ENCODE results near the gene BET1L.
"Not testable (repeated sequence)": the region's sequence is repeated elsewhere in the genome, so short reads cannot be mapped to it uniquely, and the experiment has no call there.

Gene BET1L

DNA sequence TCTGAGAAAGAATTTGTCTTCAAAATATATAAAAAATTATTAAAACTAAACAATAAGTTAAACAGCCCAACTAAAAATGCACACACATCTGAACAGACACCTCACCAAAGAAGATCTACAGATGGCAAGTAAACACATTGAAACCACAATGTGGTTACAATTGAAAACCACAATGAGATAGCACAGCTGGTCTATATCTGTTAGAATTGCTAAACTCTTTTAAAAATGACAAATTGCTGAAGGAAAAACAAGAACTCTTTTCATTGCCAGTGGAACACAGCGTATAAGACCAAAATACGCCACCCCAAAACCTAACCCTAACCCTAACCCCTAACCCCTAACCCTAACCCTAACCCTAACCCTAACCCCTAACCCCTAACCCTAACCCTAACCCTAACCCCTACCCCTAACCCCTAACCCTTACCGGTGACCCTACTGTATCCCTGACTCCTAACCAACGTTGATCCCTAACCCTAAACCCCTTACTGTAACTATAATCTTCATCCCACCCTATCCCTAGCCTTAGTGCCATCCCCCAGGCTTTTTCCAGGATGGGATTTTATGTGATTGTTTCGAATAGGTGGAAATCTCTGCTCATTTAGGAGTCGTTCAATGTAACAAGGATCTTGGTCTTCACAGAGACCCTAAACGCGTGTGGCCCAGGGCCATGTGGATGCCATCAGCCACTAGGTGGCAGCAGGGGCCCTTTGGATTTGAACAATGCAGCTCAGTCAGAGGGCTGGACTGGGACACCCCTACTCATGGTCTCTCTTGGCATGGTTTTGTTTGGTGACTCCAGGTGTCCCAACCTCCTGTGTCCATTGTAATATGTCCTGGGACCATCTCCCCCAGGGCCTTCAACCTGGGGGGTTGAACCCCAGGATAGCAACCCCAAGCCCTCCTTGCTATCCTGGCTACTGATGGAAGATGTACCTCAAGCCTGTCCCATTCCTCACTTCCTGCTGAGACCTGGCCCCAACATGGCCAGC is 15.4 kb downstream of the BET1L start:
- DNase-seq: peak; percentile 58

DNA sequence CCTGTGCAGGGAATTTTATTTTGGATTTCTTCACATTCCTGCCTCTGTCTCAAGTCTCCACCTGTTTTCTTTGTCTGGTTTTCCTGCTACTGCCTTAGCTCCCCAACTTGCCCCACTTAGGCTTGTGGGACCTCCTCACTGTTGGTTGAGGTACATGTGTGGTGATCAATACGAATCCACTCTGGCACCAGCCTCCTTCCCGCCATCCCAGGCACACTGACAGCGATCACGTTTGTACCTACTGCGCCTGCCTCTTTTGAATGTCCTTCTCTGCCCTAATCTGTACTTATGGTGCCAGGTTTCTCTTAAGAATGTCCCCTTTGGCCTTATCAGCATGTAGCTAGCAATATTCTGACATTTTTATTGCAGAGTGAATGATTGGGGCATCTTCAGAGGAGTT is 16.7 kb downstream of the BET1L start:
- peak; percentile 1 for DNase-seq

DNA sequence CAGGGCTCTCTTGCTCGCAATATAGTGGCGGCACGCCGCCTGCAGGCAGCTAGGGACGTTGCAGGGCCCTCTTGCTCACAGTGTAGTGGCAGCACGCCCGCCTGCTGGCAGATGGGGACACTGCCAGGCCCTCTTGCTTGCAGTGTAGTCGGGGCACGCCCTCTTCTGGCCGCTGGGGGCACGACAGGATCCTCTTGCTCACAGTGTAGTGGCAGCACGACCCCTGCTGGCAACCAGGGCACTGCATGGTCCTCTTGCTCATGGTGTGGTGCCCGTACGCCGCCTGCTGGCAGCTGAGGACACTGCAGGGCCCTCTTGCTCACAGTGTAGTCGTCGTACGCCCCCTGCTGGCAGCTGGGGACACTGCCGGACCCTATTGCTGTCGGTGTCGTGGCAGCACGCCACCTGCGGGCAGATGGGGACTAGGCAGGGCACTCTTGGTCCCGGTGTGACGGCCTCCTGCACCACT is 17.3 kb downstream of the BET1L start:
- peak; percentile 56 for DNase-seq

- DNase-seq: peak; percentile 1
These were observed 17.9 kb downstream of the BET1L start for GRCh38 chr11:189200-189783.

GRCh38 chr11:180242-180641 is 27.0 kb downstream of the BET1L start:
- DNase-seq: not testable (repeated sequence)

Measured in activated naive CD4-positive, alpha-beta T cell treated with Interleukin-2 at 50 U/mL for 16 hours (primary cell).